PC-3 (cell line): ENCODE measurements around the gene RFESD. TPM values are rescaled to one million over a fixed set of nuclear protein-coding genes. Genes with fewer than 3 reads are reported as not detected.

Source experiments
- ATAC-seq: fragments of 200-7000 bp; cut with Tn5 transposase; 2 replicates; pipeline ENCODE4 v1.9.1; 2020; ENCODE audit warnings: mild to moderate bottlenecking, moderate library complexity
- Bru-seq: library from RNA; stranded (reverse); fragments of 400-500 nt; gene quantifications from one replicate; lab custom pipeline; 2021; lab: Mats Ljungman, UMichigan
- BruChase-seq, 2 experiments: library from RNA; stranded (reverse); fragments of 400-500 nt; gene quantifications; one replicate each; lab custom pipeline; 2021; lab: Mats Ljungman, UMichigan
- BruUV-seq: library from RNA; stranded (reverse); fragments of 400-500 nt; replicated peaks from 2 replicates; lab custom pipeline; 2021; lab: Mats Ljungman, UMichigan
- CTCF ChIA-PET: fragments of 300-600 bp; sonication (Branson Sonifier 250); formaldehyde crosslinking; loops from one replicate; lab custom pipeline; 2022; ENCODE audit warnings: antibody characterized with exemption; lab: Charles Lee
- POLR2A ChIA-PET: fragments of 300-600 bp; sonication (Branson Sonifier 250); formaldehyde crosslinking; loops from one replicate; lab custom pipeline; 2022; ENCODE audit warnings: antibody characterized with exemption; ENCODE audit not compliant: unreplicated experiment; lab: Charles Lee
- DNase-seq: peaks from one replicate; pipeline ENCODE4 v3.0.0-alpha.2; 2015
- H2AFZ ChIP-seq: fragments of 300-600 bp; sonication (generic); 2 replicates; pipeline ENCODE4 v1.6.0; 2016; ENCODE audit warnings: antibody characterized with exemption, low read length
- H3F3A ChIP-seq: fragments of 300-600 bp; sonication (generic); one replicate; pipeline ENCODE4 v1.6.0; 2017; ENCODE audit warnings: antibody characterized with exemption, low read length, control low read depth, mild to moderate bottlenecking; ENCODE audit not compliant: unreplicated experiment
- H3K27ac ChIP-seq: fragments of 300-600 bp; sonication (generic); 2 replicates; pipeline ENCODE4 v1.5.1; 2016; ENCODE audit warnings: mild to moderate bottlenecking, low read length
- H3K27me3 ChIP-seq: fragments of 300-600 bp; sonication (generic); 2 replicates; pipeline ENCODE4 v1.6.1; 2016; ENCODE audit warnings: low read length, mixed read lengths
- H3K36me3 ChIP-seq: fragments of 300-600 bp; sonication (generic); 2 replicates; pipeline ENCODE4 v1.6.1; 2016; ENCODE audit warnings: low read depth, mixed run types, low read length, mixed read lengths
- H3K4me1 ChIP-seq: fragments of 300-600 bp; sonication (generic); 2 replicates; pipeline ENCODE4 v1.5.1; 2016; ENCODE audit warnings: low read length; ENCODE audit not compliant: insufficient read depth
- H3K4me2 ChIP-seq: fragments of 300-600 bp; sonication (generic); 2 replicates; pipeline ENCODE4 v1.6.0; 2016; ENCODE audit warnings: low read length
- H3K4me3 ChIP-seq: fragments of 300-600 bp; sonication (generic); 2 replicates; pipeline ENCODE4 v1.5.1; 2016; ENCODE audit warnings: mild to moderate bottlenecking, low read length, mixed read lengths
- H3K79me2 ChIP-seq: fragments of 300-600 bp; sonication (generic); 2 replicates; pipeline ENCODE4 v1.6.1; 2017; ENCODE audit warnings: low read length, mixed read lengths
- H3K9ac ChIP-seq: fragments of 300-600 bp; sonication (generic); 2 replicates; pipeline ENCODE4 v1.6.0; 2016; ENCODE audit warnings: mild to moderate bottlenecking, low read length
- H3K9me2 ChIP-seq: fragments of 300-600 bp; sonication (generic); replicated peaks from 2 replicates; pipeline ENCODE4 v1.6.1; 2016; ENCODE audit warnings: mixed run types, low read length, mixed read lengths
- H3K9me3 ChIP-seq: fragments of 300-600 bp; sonication (generic); 2 replicates; pipeline ENCODE4 v1.6.1; 2016; ENCODE audit warnings: low read length, mixed read lengths
- H4K20me1 ChIP-seq: fragments of 300-600 bp; sonication (generic); 2 replicates; pipeline ENCODE4 v1.6.1; 2016; ENCODE audit warnings: low read length, mixed read lengths
- CTCF ChIP-seq: fragments of 300-600 bp; sonication (generic); conservative IDR thresholded peaks from 2 replicates; pipeline ENCODE4 v1.5.1; 2017; ENCODE audit warnings: antibody characterized with exemption, low read depth, mild to moderate bottlenecking, low read length
- EZH2 ChIP-seq: fragments of 300-600 bp; sonication (generic); IDR thresholded peaks from one replicate; pipeline ENCODE4 v1.6.1; 2017; ENCODE audit warnings: antibody characterized with exemption, mild to moderate bottlenecking, low read length; ENCODE audit not compliant: unreplicated experiment
- EZH2phosphoT487 ChIP-seq: fragments of 300-600 bp; sonication (generic); IDR thresholded peaks from 2 replicates; pipeline ENCODE4 v1.6.1; 2018; ENCODE audit warnings: mild to moderate bottlenecking, antibody characterized with exemption, low read length, borderline replicate concordance
- intact Hi-C: fragments of 100-400 bp; cut with micrococcal nuclease; formaldehyde crosslinking; loops from 2 replicates; pipeline ENCODE4 v1.9.0; 2023
- long read RNA-seq: library from polyadenylated mRNA; unstranded; transcript quantifications from one replicate; pipeline ENCODE4 v2.0.0, GENCODE V29; 2021; ENCODE audit not compliant: unreplicated experiment
- total RNA-seq: library from RNA; depleted of rRNA; stranded (reverse); fragments of >200 nt; gene quantifications from 2 replicates; pipeline ENCODE4 v1.2.3, GENCODE V29; 2014; rRNA removed

The RFESD gene
- 0.36 and 2.4 TPM in 2 replicates for total RNA-seq
- Bru-seq, nascent RNA, result percentile 50 among the genes with signal in this experiment
- BruChase-seq, experiment 1, labeled RNA remaining after a 6-hour chase, result percentile 42 among the genes with signal in this experiment
- percentile 48 among the genes with signal in this experiment for BruChase-seq, experiment 2, labeled RNA remaining after a 2-hour chase
- long read RNA-seq, partial matches to known transcripts, result 1 of 2 reads
- long read RNA-seq, other reads (novel, unspliced or antisense), result 1 of 2 reads

GRCh38 chr5:95646569-95647431 is at the start of gene RFESD:
Gene RFESD (plus strand): TSS chr5:95646777. CDS start chr5:95652272, 5,495 bp downstream.
- DNase-seq (peak; percentile 98), ATAC-seq (peak; percentile 95)
- H3K27me3 ChIP-seq, result no peaks in the 10 kb centered on the region
- no peaks in the 10 kb centered on the region for H4K20me1 ChIP-seq
- ChIA-PET POLR2A (interaction anchor here (0.6 kb wide), 4 partner anchors 20 to 175 kb away, joined by 3 to 17 read pairs (median 8); no protein-coding TSS in a partner anchor), CTCF (interaction anchor here (0.5 to 1.0 kb wide), 7 partner anchors 24 to 608 kb away, joined by 3 to 5 read pairs (median 4); no protein-coding TSS in a partner anchor)
- H3K36me3 ChIP-seq, result no peaks in the 10 kb centered on the region
- TSS peak; percentile 90 for BruUV-seq
- TF ChIP-seq CTCF (peak; percentile 22; the same call in 1 of the 2 replicates), EZH2phosphoT487 (no peak), EZH2 (no peak)
- H3F3A ChIP-seq, result no peaks in the 10 kb centered on the region
- H3K9me3 ChIP-seq, result no peaks in the 10 kb centered on the region
- peak within 1 kb of the TSS; percentile 94 for H3K4me2 ChIP-seq
- peaks cover 12% of the 10 kb centered on the region for H3K4me1 ChIP-seq
- H3K4me3 ChIP-seq, result peak within 1 kb of the TSS; percentile 74
- intact Hi-C loops, result loop anchor here (1.0 to 2.0 kb wide), 2 partner anchors 18 to 91 kb away; partner anchors contain the start of gene ARSK
- H2AFZ ChIP-seq, result peak within 1 kb of the TSS; percentile 91
- no peaks in the 10 kb centered on the region for H3K79me2 ChIP-seq
- H3K27ac ChIP-seq, result peak within 1 kb of the TSS; percentile 64
- H3K9ac ChIP-seq, result peak within 1 kb of the TSS; percentile 78
- H3K9me2 ChIP-seq, result no peaks in the 10 kb centered on the region

GRCh38 chr5:95599252-95599651 is 47.3 kb upstream of the RFESD start:
- Histone ChIP-seq H3K27me3 (no peaks in the 10 kb centered on the region), H3K9me2 (no peaks in the 10 kb centered on the region), H2AFZ (no peak overlapping the region), H3K4me2 (no peak overlapping the region), H3K4me3 (no peak overlapping the region), H3F3A (no peaks in the 10 kb centered on the region), H3K36me3 (no peaks in the 10 kb centered on the region), H3K4me1 (no peaks in the 10 kb centered on the region), H3K9me3 (no peaks in the 10 kb centered on the region), H3K9ac (no peak overlapping the region), H4K20me1 (no peaks in the 10 kb centered on the region), H3K27ac (no peak overlapping the region), H3K79me2 (no peaks in the 10 kb centered on the region)
- ChIA-PET POLR2A (no interaction called here), CTCF (no interaction called here)
- no peak for ATAC-seq
- intact Hi-C loops, result no loop called here
- no TSS peak for BruUV-seq
- TF ChIP-seq EZH2 (no peak), EZH2phosphoT487 (no peak), CTCF (no peak)
- DNase-seq, result no peak
